A549 (cell line): ENCODE measurements around the gene CYP1A2. TPM values are rescaled to one million over a fixed set of nuclear protein-coding genes. Genes with fewer than 3 reads are reported as not detected.
A peak's percentile ranks its signal among the peaks of the same experiment; 100 is the strongest.

Source experiments
- ATAC-seq, 2 experiments: fragments of 200-7000 bp in 1 of 2; fragments of >200 bp in 1 of 2; cut with Nextera tagmentation in 1 of 2; cut with Tn5 transposase in 1 of 2; 3 replicates each; pipeline versions ENCODE4 v1.8.0 to v1.9.1; 2018 to 2020; ENCODE audit warnings: mild to moderate bottlenecking in 1 of 2, moderate library complexity in 1 of 2
- CTCF ChIA-PET: fragments of 300-600 bp; sonication (Branson Sonifier 250); formaldehyde crosslinking; extraction: SDS; loops from one replicate; lab custom pipeline; 2021; ENCODE audit warnings: antibody characterized with exemption, inconsistent platforms; lab: Yijun Ruan, JAX
- POLR2A ChIA-PET: fragments of 350-600 bp; formaldehyde crosslinking; extraction: SDS; loops from one replicate; lab custom pipeline; 2021; ENCODE audit warnings: antibody characterized with exemption, inconsistent platforms; lab: Yijun Ruan, JAX
- DNase-seq, 2 experiments: peaks; one replicate each; pipeline versions ENCODE4 v3.0.0 to v3.0.0-alpha.2; 2011 to 2016; ENCODE audit warnings: low read depth in 1 of 2, low spot score in 1 of 2
- FAIRE-seq: peaks from 2 replicates; lab custom pipeline; 2011; peaks lifted over from hg19 to GRCh38; lab: Jason Lieb, UNC
- H3K27ac ChIP-seq, 2 experiments: fragments of >200 bp; sonication (Bioruptor Twin); formaldehyde crosslinking; 3 replicates each; pipeline ENCODE4 v1.5.1; 2016 to 2017
- H3K4me1 ChIP-seq: fragments of >200 bp; sonication (Bioruptor Twin); formaldehyde crosslinking; 3 replicates; pipeline ENCODE4 v1.6.1; 2016
- H3K4me2 ChIP-seq: fragments of >200 bp; sonication (Bioruptor Twin); formaldehyde crosslinking; 3 replicates; pipeline ENCODE4 v1.6.1; 2016
- H3K4me3 ChIP-seq: fragments of >200 bp; sonication (Bioruptor Twin); formaldehyde crosslinking; 3 replicates; pipeline ENCODE4 v1.5.1; 2016
- H3K9me3 ChIP-seq: fragments of >200 bp; sonication (Bioruptor Twin); formaldehyde crosslinking; 3 replicates; pipeline ENCODE4 v1.6.1; 2016
- CBX2 ChIP-seq: fragments of 200-600 bp; sonication (generic); IDR thresholded peaks from 2 replicates; pipeline ENCODE4 v1.6.1; 2016; ENCODE audit warnings: low read depth, mild to moderate bottlenecking, borderline replicate concordance
- CEBPB ChIP-seq, 2 experiments: fragments of >200 bp in 1 of 2; sonication (Bioruptor Twin) in 1 of 2; formaldehyde crosslinking in 1 of 2; IDR thresholded peaks; 2 replicates each; pipeline ENCODE4 v1.6.1; 2012 to 2016
- EHMT2 ChIP-seq: fragments of 200-600 bp; sonication (generic); IDR thresholded peaks from 2 replicates; pipeline ENCODE4 v1.6.1; 2016; ENCODE audit warnings: antibody characterized with exemption, low read depth, mild to moderate bottlenecking, moderate library complexity
- EP300 ChIP-seq, 2 experiments: fragments of >200 bp; sonication (Bioruptor Twin); formaldehyde crosslinking; IDR thresholded peaks; 2 replicates in 1 of 2; 3 replicates in 1 of 2; pipeline ENCODE4 v1.6.1; 2016 to 2017
- ESRRA ChIP-seq: fragments of 150-350 bp; IDR thresholded peaks from 2 replicates; pipeline ENCODE4 v1.6.1; 2014; ENCODE audit warnings: mild to moderate bottlenecking, low read length, borderline replicate concordance
- FOSB ChIP-seq: fragments of 250-450 bp; sonication (Bioruptor Pico); IDR thresholded peaks from 2 replicates; pipeline ENCODE4 v1.5.0; 2020; ENCODE audit warnings: mild to moderate bottlenecking, moderate library complexity
- FOSL2 ChIP-seq, 2 experiments: fragments of 450-650 bp in 1 of 2; fragments of >200 bp in 1 of 2; sonication (Bioruptor Twin) in 1 of 2; formaldehyde crosslinking; IDR thresholded peaks; 2 replicates each; pipeline versions ENCODE4 v1.5.0 to v1.6.1; 2016 to 2020; ENCODE audit warnings: mild to moderate bottlenecking in 1 of 2, moderate library complexity in 1 of 2
- HEYL ChIP-seq: fragments of 250-450 bp; sonication (Bioruptor Pico); IDR thresholded peaks from 2 replicates; pipeline ENCODE4 v1.8.0; 2021; ENCODE audit warnings: mild to moderate bottlenecking, moderate library complexity
- HOXB13 ChIP-seq: fragments of 250-450 bp; sonication (Bioruptor Pico); IDR thresholded peaks from 2 replicates; pipeline ENCODE4 v1.5.0; 2020; ENCODE audit warnings: low read depth, mild to moderate bottlenecking, moderate library complexity
- HOXB5 ChIP-seq: fragments of 250-450 bp; sonication (Bioruptor Pico); IDR thresholded peaks from 2 replicates; pipeline ENCODE4 v1.5.0; 2020; ENCODE audit warnings: mild to moderate bottlenecking, moderate library complexity
- JUN ChIP-seq, 2 experiments: fragments of >200 bp; sonication (Bioruptor Twin); formaldehyde crosslinking; IDR thresholded peaks; 2 replicates in 1 of 2; 3 replicates in 1 of 2; pipeline ENCODE4 v1.6.1; 2016 to 2017
- KDM5A ChIP-seq: fragments of 200-600 bp; sonication (generic); IDR thresholded peaks from 2 replicates; pipeline ENCODE4 v1.6.1; 2016; ENCODE audit warnings: antibody characterized with exemption, mild to moderate bottlenecking
- NPAS2 ChIP-seq: fragments of 250-450 bp; sonication (Bioruptor Pico); IDR thresholded peaks from 2 replicates; pipeline ENCODE4 v1.8.0; 2022; ENCODE audit warnings: mild to moderate bottlenecking, moderate library complexity, borderline replicate concordance
- RARB ChIP-seq: fragments of 250-450 bp; sonication (Bioruptor Pico); IDR thresholded peaks from 2 replicates; pipeline ENCODE4 v1.8.0; 2021; ENCODE audit warnings: mild to moderate bottlenecking, moderate library complexity
- SMC3 ChIP-seq: fragments of >200 bp; sonication (Bioruptor Twin); formaldehyde crosslinking; IDR thresholded peaks from 3 replicates; pipeline ENCODE4 v1.6.1; 2018; ENCODE audit warnings: inconsistent platforms
- SREBF2 ChIP-seq: fragments of 450-650 bp; IDR thresholded peaks from 2 replicates; pipeline ENCODE4 v1.6.1; 2014; ENCODE audit warnings: mild to moderate bottlenecking, moderate library complexity
- ZSCAN20 ChIP-seq: fragments of 250-450 bp; sonication (Bioruptor Pico); IDR thresholded peaks from 2 replicates; pipeline ENCODE4 v1.8.0; 2022; ENCODE audit warnings: mild to moderate bottlenecking, moderate library complexity
- WGBS: methylation state at CpG from one replicate; pipeline ENCODE4 v1.1.6; 2017; ENCODE audit errors: missing lambda C conversion rate; 5-methylcytosine and 5-hydroxymethylcytosine counted together
- polyA plus RNA-seq, 4 experiments: library from polyadenylated mRNA; depleted of rRNA in 3 of 4; stranded (reverse); fragments of >200 nt; fragmentation: RNase III in 1 of 4; extraction: RNeasy Plus Mini Kit Qiagen cat#74134 plus additional on column Dnase treatment in 1 of 4; gene quantifications; 2 replicates in 3 of 4; 3 replicates in 1 of 4; pipeline ENCODE4 v1.2.3, GENCODE V29; 2011 to 2017
- TF ChIP-seq, protein P1 (sequence below): fragments of >200 bp; sonication (Bioruptor Twin); formaldehyde crosslinking; IDR thresholded peaks from 3 replicates; pipeline ENCODE4 v1.5.1; 2016
- TF ChIP-seq, protein P2 (sequence below): IDR thresholded peaks from 2 replicates; pipeline ENCODE4 v1.6.1; 2012

The CYP1A2 gene
- polyA plus RNA-seq, 2 of the 4 experiments (the other 2 are of a cell fraction): not detected

DNA sequence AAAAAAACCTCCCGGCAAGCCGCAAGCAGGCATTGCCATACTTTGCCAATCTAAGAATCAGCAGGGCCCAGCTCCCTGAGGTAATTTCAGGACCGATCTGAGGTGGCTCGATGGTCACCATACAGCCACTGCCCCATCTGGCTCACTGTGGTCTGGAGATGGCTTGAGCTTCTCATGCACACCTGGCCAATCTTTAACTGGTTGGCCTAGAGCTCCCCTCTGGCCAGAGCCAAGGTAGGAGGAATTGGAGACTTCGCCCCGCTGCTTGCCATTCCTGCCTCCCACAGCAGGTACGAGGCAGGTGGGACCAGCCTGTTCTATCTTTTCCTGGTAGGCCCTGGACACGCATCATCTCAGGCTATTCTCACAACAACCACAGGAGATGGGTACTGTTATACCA, 10.1 kb downstream of the CYP1A2 start:
- DNase-seq (no peak), FAIRE-seq (no peak), ATAC-seq (no peak)
- H3K4me3 ChIP-seq: no peak overlapping the region
- H3K4me2 ChIP-seq: no peak overlapping the region
- no peaks in the 10 kb centered on the region for H3K9me3 ChIP-seq
- ChIA-PET POLR2A (no interaction called here), CTCF (interaction anchor here (7.2 to 65.6 kb wide), 3 partner anchors 12 to 126 kb away, joined by 102 to 1908 read pairs (median 701); partner anchors contain the start of genes CPLX3, LMAN1L and ULK3)
- H3K27ac ChIP-seq: no peak overlapping the region
- 85% methylated on average over 7 of the region's 8 CpGs for WGBS
- H3K4me1 ChIP-seq: no peaks in the 10 kb centered on the region
- TF ChIP-seq ZSCAN20 (CRISPR knock-in tag) (no peak), SMC3 (no peak), SREBF2 (no peak), HEYL (CRISPR knock-in tag) (no peak), FOSB (CRISPR knock-in tag) (no peak), CBX2 (no peak), HOXB5 (CRISPR knock-in tag) (no peak), NPAS2 (CRISPR knock-in tag) (no peak), ESRRA (no peak), EHMT2 (no peak)
- TF ChIP-seq, protein P1, sequence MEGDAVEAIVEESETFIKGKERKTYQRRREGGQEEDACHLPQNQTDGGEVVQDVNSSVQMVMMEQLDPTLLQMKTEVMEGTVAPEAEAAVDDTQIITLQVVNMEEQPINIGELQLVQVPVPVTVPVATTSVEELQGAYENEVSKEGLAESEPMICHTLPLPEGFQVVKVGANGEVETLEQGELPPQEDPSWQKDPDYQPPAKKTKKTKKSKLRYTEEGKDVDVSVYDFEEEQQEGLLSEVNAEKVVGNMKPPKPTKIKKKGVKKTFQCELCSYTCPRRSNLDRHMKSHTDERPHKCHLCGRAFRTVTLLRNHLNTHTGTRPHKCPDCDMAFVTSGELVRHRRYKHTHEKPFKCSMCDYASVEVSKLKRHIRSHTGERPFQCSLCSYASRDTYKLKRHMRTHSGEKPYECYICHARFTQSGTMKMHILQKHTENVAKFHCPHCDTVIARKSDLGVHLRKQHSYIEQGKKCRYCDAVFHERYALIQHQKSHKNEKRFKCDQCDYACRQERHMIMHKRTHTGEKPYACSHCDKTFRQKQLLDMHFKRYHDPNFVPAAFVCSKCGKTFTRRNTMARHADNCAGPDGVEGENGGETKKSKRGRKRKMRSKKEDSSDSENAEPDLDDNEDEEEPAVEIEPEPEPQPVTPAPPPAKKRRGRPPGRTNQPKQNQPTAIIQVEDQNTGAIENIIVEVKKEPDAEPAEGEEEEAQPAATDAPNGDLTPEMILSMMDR: no peak
- TF ChIP-seq, protein P2, sequence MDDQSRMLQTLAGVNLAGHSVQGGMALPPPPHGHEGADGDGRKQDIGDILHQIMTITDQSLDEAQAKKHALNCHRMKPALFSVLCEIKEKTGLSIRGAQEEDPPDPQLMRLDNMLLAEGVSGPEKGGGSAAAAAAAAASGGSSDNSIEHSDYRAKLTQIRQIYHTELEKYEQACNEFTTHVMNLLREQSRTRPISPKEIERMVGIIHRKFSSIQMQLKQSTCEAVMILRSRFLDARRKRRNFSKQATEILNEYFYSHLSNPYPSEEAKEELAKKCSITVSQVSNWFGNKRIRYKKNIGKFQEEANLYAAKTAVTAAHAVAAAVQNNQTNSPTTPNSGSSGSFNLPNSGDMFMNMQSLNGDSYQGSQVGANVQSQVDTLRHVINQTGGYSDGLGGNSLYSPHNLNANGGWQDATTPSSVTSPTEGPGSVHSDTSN: no peak

DNA sequence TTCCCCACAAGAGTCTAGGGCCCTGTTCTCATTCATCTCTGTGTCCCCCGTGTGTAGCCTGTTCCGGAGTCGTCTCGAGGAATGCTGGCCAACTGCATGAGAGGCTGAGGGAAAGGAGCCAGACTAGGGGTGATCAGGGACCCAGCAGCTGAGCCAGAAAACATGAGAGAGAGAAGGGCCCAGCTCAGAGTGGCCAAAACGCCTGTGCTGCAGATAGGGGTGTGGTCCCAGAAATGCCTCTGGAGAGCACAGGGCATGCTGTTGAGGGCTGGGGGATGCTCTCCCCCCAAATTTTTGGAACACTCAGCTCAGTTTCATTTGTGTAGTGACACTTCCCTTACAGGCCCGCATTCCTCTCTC, 14.1 kb downstream of the CYP1A2 start:
- peak in 1 of 2 experiments; percentile 11; a peak in 1 of 6 replicates for ATAC-seq
- no peak for DNase-seq
- CTCF ChIA-PET: interaction anchor here (1.0 to 65.6 kb wide), 5 partner anchors 8 to 130 kb away, joined by 3 to 1908 read pairs (median 102); partner anchors contain the start of genes CPLX3, LMAN1L and ULK3
- FAIRE-seq: no peak
- Histone ChIP-seq H3K4me3 (no peak overlapping the region), H3K4me1 (no peaks in the 10 kb centered on the region), H3K27ac (no peak overlapping the region), H3K9me3 (no peaks in the 10 kb centered on the region), H3K4me2 (no peak overlapping the region)
- TF ChIP-seq KDM5A (no peak), CEBPB (IDR thresholded peaks at IDR 0.05) (no peak), HOXB13 (CRISPR knock-in tag) (no peak)
- POLR2A ChIA-PET: no interaction called here
- 58% methylated on average over 6 of the region's 6 CpGs for WGBS

DNA sequence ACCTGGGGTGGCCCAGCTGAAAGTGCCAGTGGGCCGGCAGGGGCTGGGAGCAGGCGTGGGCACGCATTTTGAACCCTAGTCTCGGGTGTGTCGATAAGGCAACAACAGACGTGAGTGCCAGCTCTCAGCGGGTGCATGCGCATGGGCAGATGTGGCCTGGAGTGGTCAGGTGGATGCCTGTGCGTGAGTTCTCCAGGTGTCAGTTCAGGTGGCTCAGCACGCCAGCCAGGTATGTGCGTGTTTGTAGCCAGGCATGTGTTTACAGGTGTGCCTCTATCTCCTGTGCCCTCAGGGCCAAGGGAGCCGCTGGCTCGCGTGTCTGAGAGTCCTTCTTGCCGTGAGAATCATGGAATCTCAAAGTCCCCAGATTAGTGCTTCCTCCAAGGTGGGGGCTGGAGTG, 14.8 kb downstream of the CYP1A2 start:
- Histone ChIP-seq H3K27ac (no peak overlapping the region), H3K9me3 (no peaks in the 10 kb centered on the region), H3K4me3 (no peak overlapping the region), H3K4me1 (peaks cover 4% of the 10 kb centered on the region; the same call in 2 of the 3 replicates), H3K4me2 (no peak overlapping the region)
- ChIA-PET POLR2A (no interaction called here), CTCF (interaction anchor here (1.2 to 65.6 kb wide), 4 partner anchors 7 to 131 kb away, joined by 5 to 1908 read pairs (median 402); partner anchors contain the start of genes CPLX3, LMAN1L and ULK3)
- WGBS: 81% methylated on average over 15 of the region's 15 CpGs
- no peak for FAIRE-seq
- TF ChIP-seq JUN (IDR thresholded peaks at IDR 0.05): no peak
- no peak for TF ChIP-seq EP300 (IDR thresholded peaks at IDR 0.05)
- no peak for TF ChIP-seq RARB (CRISPR knock-in tag)
- TF ChIP-seq FOSL2 (IDR thresholded peaks at IDR 0.05): no peak
- no peak for TF ChIP-seq FOSL2 (CRISPR knock-in tag; IDR thresholded peaks at IDR 0.05)
- DNase-seq: no peak
- ATAC-seq: no peak
